HepG2 (cell line): ENCODE measurements around the gene MED12L. TPM values are rescaled to one million over a fixed set of nuclear protein-coding genes. Genes with fewer than 3 reads are reported as not detected.

Experiments
- ATAC-seq: fragments of 200-7000 bp; cut with Tn5 transposase; 3 replicates; pipeline ENCODE4 v1.9.1; 2020; ENCODE audit warnings: mild to moderate bottlenecking, moderate library complexity
- BruUV-seq: library from RNA; stranded (reverse); fragments of 400-500 nt; replicated peaks from 2 replicates; lab custom pipeline; 2021; lab: Mats Ljungman, UMichigan
- CTCF ChIA-PET: fragments of 300-600 bp; formaldehyde crosslinking; extraction: SDS; loops from one replicate; lab custom pipeline; 2021; ENCODE audit warnings: low total read pairs, inconsistent platforms, low intra/inter-chr PET ratio; lab: Yijun Ruan, JAX
- POLR2A ChIA-PET: fragments of 350-600 bp; sonication (Branson Sonifier 250); formaldehyde crosslinking; loops from one replicate; lab custom pipeline; 2020; ENCODE audit warnings: antibody characterized with exemption, inconsistent platforms; lab: Yijun Ruan, JAX
- DNase-seq: peaks from one replicate; pipeline ENCODE4 v3.0.0-alpha.2; 2015; ENCODE audit warnings: low spot score
- FAIRE-seq: peaks from 3 replicates; lab custom pipeline; 2011; peaks lifted over from hg19 to GRCh38; lab: Jason Lieb, UNC
- H2AFZ ChIP-seq: one replicate; pipeline ENCODE4 v1.6.1; 2011; ENCODE audit warnings: low read length, inconsistent platforms
- H3K27ac ChIP-seq: fragments of 300-600 bp; 3 replicates; pipeline ENCODE4 v1.8.0; 2011; ENCODE audit warnings: mixed run types, mild to moderate bottlenecking, mixed read lengths, low read length, inconsistent platforms; ENCODE audit not compliant: insufficient read depth; ENCODE audit errors: extremely low read length
- H3K27me3 ChIP-seq, 2 experiments: fragments of 200-600 bp in 1 of 2; 2 replicates in 1 of 2; 3 replicates in 1 of 2; pipeline versions ENCODE4 v1.6.0 to v1.8.0; 2011; ENCODE audit warnings: low read length in 2 of 2, mild to moderate bottlenecking in 2 of 2, moderate library complexity in 2 of 2, inconsistent platforms in 1 of 2; ENCODE audit not compliant: insufficient read depth in 2 of 2, control insufficient read depth in 1 of 2
- H3K36me3 ChIP-seq, 2 experiments: fragments of 200-600 bp in 1 of 2; replicated peaks in 1 of 2; 2 replicates in 1 of 2; 3 replicates in 1 of 2; pipeline versions ENCODE4 v1.5.1 to v1.8.0; 2011; ENCODE audit warnings: low read length in 2 of 2, inconsistent platforms in 1 of 2; ENCODE audit not compliant: insufficient read depth in 2 of 2, control insufficient read depth in 1 of 2
- H3K4me1 ChIP-seq: 2 replicates; pipeline ENCODE4 v1.5.1; 2012; ENCODE audit warnings: low read length, inconsistent platforms; ENCODE audit not compliant: insufficient read depth
- H3K4me2 ChIP-seq: 2 replicates; pipeline ENCODE4 v1.6.0; 2011; ENCODE audit warnings: low read depth, low read length, inconsistent platforms
- H3K4me3 ChIP-seq, 3 experiments: fragments of 200-600 bp in 1 of 3; sonication (generic), shearing (Covaris generic) in 1 of 3; replicated peaks in 1 of 3; 2 replicates each; pipeline ENCODE4 v1.5.1; 2011 to 2016; ENCODE audit warnings: low read length in 3 of 3, inconsistent platforms in 2 of 3, low read depth in 2 of 3, mild to moderate bottlenecking in 2 of 3, control low read depth in 1 of 3, mixed read lengths in 1 of 3; ENCODE audit not compliant: insufficient read depth in 1 of 3
- H3K79me2 ChIP-seq: one replicate; pipeline ENCODE4 v1.6.1; 2011; ENCODE audit warnings: low read length, inconsistent platforms; ENCODE audit not compliant: insufficient read depth
- H3K9ac ChIP-seq: 2 replicates; pipeline ENCODE4 v1.6.0; 2011; ENCODE audit warnings: mild to moderate bottlenecking, low read depth, low read length, inconsistent platforms; ENCODE audit not compliant: insufficient read depth
- H3K9me3 ChIP-seq: 2 replicates; pipeline ENCODE4 v1.5.1; 2012; ENCODE audit warnings: mild to moderate bottlenecking, low read length
- H4K20me1 ChIP-seq: 2 replicates; pipeline ENCODE4 v1.6.0; 2011; ENCODE audit warnings: inconsistent platforms, mild to moderate bottlenecking, low read length, moderate library complexity; ENCODE audit not compliant: insufficient read depth
- ARID3A ChIP-seq: IDR thresholded peaks from 2 replicates; pipeline ENCODE4 v1.6.1; 2012; ENCODE audit warnings: low read depth, low read length, improper control_type of control experiment
- PBX3 ChIP-seq: sonication (generic); formaldehyde crosslinking; IDR thresholded peaks from 2 replicates; pipeline ENCODE4 v1.8.1; 2023; ENCODE audit warnings: missing genetic modification reagents, inconsistent platforms, borderline replicate concordance
- ZNF24 ChIP-seq: fragments of 450-650 bp; IDR thresholded peaks from 2 replicates; pipeline ENCODE4 v1.6.1; 2017; ENCODE audit warnings: antibody characterized with exemption, mild to moderate bottlenecking
- ZNF282 ChIP-seq: fragments of 450-650 bp; IDR thresholded peaks from 2 replicates; pipeline ENCODE4 v1.6.1; 2018; ENCODE audit not compliant: partially characterized antibody
- ZNF747 ChIP-seq: sonication (generic); formaldehyde crosslinking; IDR thresholded peaks from 2 replicates; pipeline ENCODE4 v1.8.1; 2023; ENCODE audit warnings: missing genetic modification reagents, mild to moderate bottlenecking, borderline replicate concordance
- ZNF749 ChIP-seq: sonication (generic); formaldehyde crosslinking; IDR thresholded peaks from 2 replicates; pipeline ENCODE4 v1.8.0; 2022; ENCODE audit warnings: mild to moderate bottlenecking, missing genetic modification reagents, moderate library complexity, borderline replicate concordance
- ZNF841 ChIP-seq: sonication (generic); formaldehyde crosslinking; IDR thresholded peaks from 2 replicates; pipeline ENCODE4 v1.8.1; 2023; ENCODE audit warnings: missing genetic modification reagents, borderline replicate concordance
- ZSCAN9 ChIP-seq: IDR thresholded peaks from 2 replicates; pipeline ENCODE4 v1.6.1; 2016; ENCODE audit warnings: borderline replicate concordance
- WGBS: methylation state at CpG from one replicate; pipeline ENCODE4 v1.1.6; 2017; ENCODE audit warnings: low lambda C conversion rate; 5-methylcytosine and 5-hydroxymethylcytosine counted together
- in situ Hi-C: cut with HindIII; loops from 2 replicates; pipeline ENCODE4 v1.10.0; 2017; ENCODE audit warnings: low pct_unique_long_range_greater_than_20kb; ENCODE audit not compliant: extremely low pct_ligation_motif_present
- intact Hi-C: fragments of 100-400 bp; cut with micrococcal nuclease; formaldehyde crosslinking; loops from one replicate; pipeline ENCODE4 v1.10.0; 2022; ENCODE audit not compliant: unreplicated experiment
- polyA plus RNA-seq, 8 experiments: library from polyadenylated mRNA; depleted of rRNA in 3 of 8; stranded (reverse) in 7 of 8; unstranded in 1 of 8; fragments of >200 nt; fragmentation: Illumina TruSeq in 4 of 8; extraction: Trizol in 4 of 8; gene quantifications; 2 replicates each; pipeline versions ENCODE4 v1.2.1 to v1.2.3, GENCODE V29; 2011 to 2016; ENCODE audit warnings: low read depth in 4 of 8, missing spikeins in 1 of 8, mixed read lengths in 1 of 8; ENCODE audit not compliant: insufficient read depth in 1 of 8
- total RNA-seq, 5 experiments: library from RNA; depleted of rRNA; stranded (reverse); fragments of >200 nt; fragmentation: Illumina TruSeq; extraction: Trizol; gene quantifications; 2 replicates each; pipeline ENCODE4 v1.2.3, GENCODE V29; 2016; ENCODE audit warnings: low read depth in 1 of 5
- TF ChIP-seq, protein P1 (sequence below): sonication (generic); formaldehyde crosslinking; IDR thresholded peaks from 2 replicates; pipeline ENCODE4 v1.4.0; 2020; ENCODE audit warnings: missing genetic modification reagents, borderline replicate concordance

The MED12L gene
- total and polyA plus RNA-seq, 2 of the 13 experiments (the other 11 are each of a cell fraction or from before 2014, with no cell fraction given): 0.07 to 0.64 TPM

DNA sequence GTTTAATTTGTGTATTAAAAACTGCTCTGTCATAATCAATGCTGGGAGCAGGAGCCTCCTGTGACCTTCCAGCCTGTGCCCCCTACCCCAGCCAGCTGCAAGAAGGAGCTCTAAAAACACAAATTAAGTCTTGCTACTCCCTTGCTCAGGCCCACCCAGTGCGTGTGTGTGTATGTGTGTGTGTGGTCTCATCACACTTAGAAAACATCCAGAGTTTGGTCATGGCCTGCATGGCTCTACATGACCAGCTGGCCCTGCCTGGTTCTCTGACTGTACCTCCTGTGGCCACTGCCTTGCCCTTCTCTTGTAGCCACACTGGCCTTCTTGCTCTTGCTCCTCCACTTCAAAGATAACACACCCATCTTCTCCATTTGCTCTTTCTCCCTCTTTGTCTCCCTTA is 179.1 kb downstream of the MED12L start (continued):
- TF ChIP-seq ARID3A (no peak), ZNF841 (CRISPR knock-in tag) (no peak)
- TF ChIP-seq, all 625 proteins: peak for 0

- ChIA-PET CTCF (no interaction called here), POLR2A (no interaction called here)
- DNase-seq (no peak), ATAC-seq (no peak), FAIRE-seq (no peak)
- no peak for TF ChIP-seq ZNF282
- TF ChIP-seq ZNF747 (CRISPR knock-in tag): no peak
- no TSS peak for BruUV-seq
- Histone ChIP-seq H3K9me3 (no peaks in the 10 kb centered on the region), H3K36me3 (no peaks in the 10 kb centered on the region), H4K20me1 (no peaks in the 10 kb centered on the region), H3K27ac (no peak overlapping the region), H3K4me2 (no peak overlapping the region), H3K27me3 (no peaks in the 10 kb centered on the region; a peak in 1 of 5 replicates), H3K4me3 (no peak overlapping the region), H3K9ac (no peak overlapping the region), H2AFZ (no peak overlapping the region), H3K79me2 (no peaks in the 10 kb centered on the region), H3K4me1 (no peaks in the 10 kb centered on the region)
- intact Hi-C loops (no loop called here), in situ Hi-C loops (no loop called here)
- 45% methylated on average over 5 of the region's 5 CpGs for WGBS
Observed at GRCh38 chr3:151265166-151265565, 179.7 kb downstream of the MED12L start.

- Histone ChIP-seq H3K27ac (no peak overlapping the region), H3K79me2 (no peaks in the 10 kb centered on the region), H2AFZ (no peak overlapping the region), H3K4me3 (no peak overlapping the region), H3K36me3 (no peaks in the 10 kb centered on the region), H3K9me3 (no peaks in the 10 kb centered on the region), H3K4me2 (no peak overlapping the region), H3K4me1 (no peaks in the 10 kb centered on the region), H3K9ac (no peak overlapping the region), H3K27me3 (no peaks in the 10 kb centered on the region; a peak in 1 of 5 replicates), H4K20me1 (no peaks in the 10 kb centered on the region)
- CTCF ChIA-PET: no interaction called here
- FAIRE-seq (no peak), ATAC-seq (no peak), DNase-seq (no peak)
- in situ Hi-C loops: no loop called here
- intact Hi-C loops: no loop called here
- 55% methylated on average over 3 of the region's 5 CpGs for WGBS
- BruUV-seq: no TSS peak
- POLR2A ChIA-PET: no interaction called here
- TF ChIP-seq, protein P1, sequence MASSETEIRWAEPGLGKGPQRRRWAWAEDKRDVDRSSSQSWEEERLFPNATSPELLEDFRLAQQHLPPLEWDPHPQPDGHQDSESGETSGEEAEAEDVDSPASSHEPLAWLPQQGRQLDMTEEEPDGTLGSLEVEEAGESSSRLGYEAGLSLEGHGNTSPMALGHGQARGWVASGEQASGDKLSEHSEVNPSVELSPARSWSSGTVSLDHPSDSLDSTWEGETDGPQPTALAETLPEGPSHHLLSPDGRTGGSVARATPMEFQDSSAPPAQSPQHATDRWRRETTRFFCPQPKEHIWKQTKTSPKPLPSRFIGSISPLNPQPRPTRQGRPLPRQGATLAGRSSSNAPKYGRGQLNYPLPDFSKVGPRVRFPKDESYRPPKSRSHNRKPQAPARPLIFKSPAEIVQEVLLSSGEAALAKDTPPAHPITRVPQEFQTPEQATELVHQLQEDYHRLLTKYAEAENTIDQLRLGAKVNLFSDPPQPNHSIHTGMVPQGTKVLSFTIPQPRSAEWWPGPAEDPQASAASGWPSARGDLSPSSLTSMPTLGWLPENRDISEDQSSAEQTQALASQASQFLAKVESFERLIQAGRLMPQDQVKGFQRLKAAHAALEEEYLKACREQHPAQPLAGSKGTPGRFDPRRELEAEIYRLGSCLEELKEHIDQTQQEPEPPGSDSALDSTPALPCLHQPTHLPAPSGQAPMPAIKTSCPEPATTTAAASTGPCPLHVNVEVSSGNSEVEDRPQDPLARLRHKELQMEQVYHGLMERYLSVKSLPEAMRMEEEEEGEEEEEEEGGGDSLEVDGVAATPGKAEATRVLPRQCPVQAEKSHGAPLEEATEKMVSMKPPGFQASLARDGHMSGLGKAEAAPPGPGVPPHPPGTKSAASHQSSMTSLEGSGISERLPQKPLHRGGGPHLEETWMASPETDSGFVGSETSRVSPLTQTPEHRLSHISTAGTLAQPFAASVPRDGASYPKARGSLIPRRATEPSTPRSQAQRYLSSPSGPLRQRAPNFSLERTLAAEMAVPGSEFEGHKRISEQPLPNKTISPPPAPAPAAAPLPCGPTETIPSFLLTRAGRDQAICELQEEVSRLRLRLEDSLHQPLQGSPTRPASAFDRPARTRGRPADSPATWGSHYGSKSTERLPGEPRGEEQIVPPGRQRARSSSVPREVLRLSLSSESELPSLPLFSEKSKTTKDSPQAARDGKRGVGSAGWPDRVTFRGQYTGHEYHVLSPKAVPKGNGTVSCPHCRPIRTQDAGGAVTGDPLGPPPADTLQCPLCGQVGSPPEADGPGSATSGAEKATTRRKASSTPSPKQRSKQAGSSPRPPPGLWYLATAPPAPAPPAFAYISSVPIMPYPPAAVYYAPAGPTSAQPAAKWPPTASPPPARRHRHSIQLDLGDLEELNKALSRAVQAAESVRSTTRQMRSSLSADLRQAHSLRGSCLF (CRISPR knock-in tag): no peak
- TF ChIP-seq ZNF24 (no peak), ZNF749 (CRISPR knock-in tag) (no peak), PBX3 (CRISPR knock-in tag) (no peak), ZSCAN9 (no peak)
Observed at GRCh38 chr3:151265866-151266265, 180.4 kb downstream of the MED12L start.
